Neural cell (in vitro differentiated cells): ENCODE data around the gene HIBADH. TPM values are rescaled to one million over a fixed set of nuclear protein-coding genes. Genes with fewer than 3 reads are reported as not detected.

ENCODE experiments used
- H2AFZ ChIP-seq: fragments of 200-600, 300-800 bp; sonication (generic), shearing (Covaris generic); 2 replicates; pipeline ENCODE4 v1.6.0; 2014; ENCODE audit warnings: low read depth, mild to moderate bottlenecking, antibody characterized with exemption, low read length, moderate library complexity
- H3F3A ChIP-seq: fragments of 200-600 bp; shearing (Covaris generic); 2 replicates; pipeline ENCODE4 v1.6.1; 2016; ENCODE audit warnings: mild to moderate bottlenecking, moderate library complexity, mixed read lengths, antibody characterized with exemption, low read length; ENCODE audit not compliant: insufficient read depth, poor library complexity, severe bottlenecking
- H3K27ac ChIP-seq: fragments of 200-600, 300-800 bp; sonication (generic), shearing (Covaris generic); 2 replicates; pipeline ENCODE4 v1.5.1; 2014; ENCODE audit warnings: mild to moderate bottlenecking, low read length, moderate library complexity
- H3K27me3 ChIP-seq: fragments of 300-800, 200-600 bp; sonication (generic), shearing (Covaris generic); 2 replicates; pipeline ENCODE4 v1.6.0; 2014; ENCODE audit warnings: mild to moderate bottlenecking, low read depth, low read length, moderate library complexity; ENCODE audit not compliant: insufficient read depth
- H3K36me3 ChIP-seq: fragments of 300-800, 200-600 bp; sonication (generic), shearing (Covaris generic); 2 replicates; pipeline ENCODE4 v1.5.1; 2014; ENCODE audit warnings: mild to moderate bottlenecking, antibody characterized with exemption, low read length, moderate library complexity; ENCODE audit not compliant: insufficient read depth
- H3K4me2 ChIP-seq: fragments of 300-800, 200-600 bp; sonication (generic), shearing (Covaris generic); 2 replicates; pipeline ENCODE4 v1.6.0; 2014; ENCODE audit warnings: mild to moderate bottlenecking, low read length
- H3K4me3 ChIP-seq: fragments of 300-800, 200-600 bp; sonication (generic), shearing (Covaris generic); 2 replicates; pipeline ENCODE4 v1.5.1; 2014; ENCODE audit warnings: mild to moderate bottlenecking, low read length, moderate library complexity
- H3K79me2 ChIP-seq: fragments of 200-600 bp; shearing (Covaris generic); replicated peaks from 2 replicates; pipeline ENCODE4 v1.6.0; 2014; ENCODE audit warnings: mild to moderate bottlenecking, low read length, moderate library complexity; ENCODE audit not compliant: insufficient read depth
- H3K9ac ChIP-seq: fragments of 300-800, 200-600 bp; sonication (generic), shearing (Covaris generic); 2 replicates; pipeline ENCODE4 v1.6.1; 2016; ENCODE audit warnings: mild to moderate bottlenecking, low read length, mixed read lengths
- H3K9me2 ChIP-seq: fragments of 200-600 bp; shearing (Covaris generic); 2 replicates; pipeline ENCODE4 v1.6.1; 2016; ENCODE audit warnings: mild to moderate bottlenecking, low read length, mixed read lengths; ENCODE audit not compliant: insufficient read depth
- H3K9me3 ChIP-seq: fragments of 200-600, 300-800 bp; sonication (generic), shearing (Covaris generic); 2 replicates; pipeline ENCODE4 v1.6.1; 2016; ENCODE audit warnings: mild to moderate bottlenecking, mixed run types, low read length, moderate library complexity, mixed read lengths
- H4K20me1 ChIP-seq: fragments of 200-600 bp; shearing (Covaris generic); 2 replicates; pipeline ENCODE4 v1.6.1; 2016; ENCODE audit warnings: mild to moderate bottlenecking, mixed run types; ENCODE audit not compliant: insufficient read depth
- EP300 ChIP-seq: fragments of 450-650 bp; conservative IDR thresholded peaks from 2 replicates; pipeline ENCODE4 v1.6.1; 2014; ENCODE audit warnings: antibody characterized with exemption, mild to moderate bottlenecking, moderate library complexity; ENCODE audit not compliant: poor library complexity, severe bottlenecking
- EZH2 ChIP-seq: fragments of 200-600, 300-800 bp; shearing (Covaris generic), sonication (generic); IDR thresholded peaks from 2 replicates; pipeline ENCODE4 v1.6.1; 2014; ENCODE audit warnings: antibody characterized with exemption, low read length, borderline replicate concordance, mild to moderate bottlenecking; ENCODE audit not compliant: insufficient read depth, poor library complexity, severe bottlenecking
- MXI1 ChIP-seq: fragments of 450-650 bp; conservative IDR thresholded peaks from 2 replicates; pipeline ENCODE4 v1.6.1; 2014; ENCODE audit warnings: antibody characterized with exemption, mild to moderate bottlenecking; ENCODE audit not compliant: poor library complexity, severe bottlenecking
- POLR2AphosphoS5 ChIP-seq: IDR thresholded peaks from 2 replicates; pipeline ENCODE4 v1.6.1; 2012
- RAD21 ChIP-seq: fragments of 450-650 bp; conservative IDR thresholded peaks from 2 replicates; pipeline ENCODE4 v1.6.1; 2014; ENCODE audit warnings: antibody characterized with exemption, mild to moderate bottlenecking, moderate library complexity
- REST ChIP-seq: IDR thresholded peaks from 2 replicates; pipeline ENCODE4 v1.6.1; 2012; ENCODE audit warnings: borderline replicate concordance
- SMC3 ChIP-seq: fragments of 450-650 bp; conservative IDR thresholded peaks from 2 replicates; pipeline ENCODE4 v1.6.1; 2014; ENCODE audit warnings: antibody characterized with exemption, mild to moderate bottlenecking, moderate library complexity; ENCODE audit not compliant: poor library complexity
- TAF1 ChIP-seq: IDR thresholded peaks from 2 replicates; pipeline ENCODE4 v1.6.1; 2012; ENCODE audit warnings: low read depth
- polyA plus RNA-seq: library from polyadenylated mRNA; depleted of rRNA; stranded (reverse); fragments of >200 nt; gene quantifications from 2 replicates; pipeline ENCODE4 v1.2.3, GENCODE V29; 2014
- TF ChIP-seq, protein P1 (sequence below): fragments of 450-650 bp; IDR thresholded peaks from 2 replicates; pipeline ENCODE4 v1.5.1; 2014; ENCODE audit warnings: antibody characterized with exemption, mild to moderate bottlenecking, moderate library complexity; ENCODE audit not compliant: poor library complexity, severe bottlenecking

Gene HIBADH
- polyA plus RNA-seq, 1 donor from 2014 or later = 14.4 TPM

- H3K9ac ChIP-seq = no peak overlapping the region
- no peak overlapping the region for H3K4me2 ChIP-seq
- no peaks in the 10 kb centered on the region for H3K27me3 ChIP-seq
- no peaks in the 10 kb centered on the region for H3K36me3 ChIP-seq
- H2AFZ ChIP-seq = no peak overlapping the region
- H3K79me2 ChIP-seq = no peaks in the 10 kb centered on the region
- no peaks in the 10 kb centered on the region for H3K9me2 ChIP-seq
- no peaks in the 10 kb centered on the region for H4K20me1 ChIP-seq
- H3K27ac ChIP-seq = no peak overlapping the region
- no peaks in the 10 kb centered on the region for H3F3A ChIP-seq
- TF ChIP-seq REST = no peak
- no peak for TF ChIP-seq MXI1
- no peaks in the 10 kb centered on the region for H3K9me3 ChIP-seq
- no peak overlapping the region for H3K4me3 ChIP-seq
Observed at GRCh38 chr7:27647489-27647888, 15.2 kb downstream of the HIBADH start.

DNA sequence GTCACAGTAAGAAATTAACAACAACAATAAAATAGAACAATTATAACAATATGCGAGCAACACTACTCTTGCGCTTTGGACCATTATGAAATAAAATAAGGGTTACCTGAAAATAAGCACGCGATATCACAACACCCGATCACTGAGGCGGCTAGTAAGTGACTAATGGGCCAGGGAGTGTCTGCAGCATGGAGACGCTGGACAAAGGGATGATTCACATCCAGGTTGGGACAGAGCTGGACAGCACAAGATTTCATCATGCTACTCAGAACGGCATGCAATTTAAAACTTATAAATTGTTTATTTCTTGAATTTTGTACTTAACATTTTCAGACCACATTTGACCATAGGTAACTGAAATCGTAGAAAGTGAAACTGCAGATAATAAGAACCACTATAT, 15.6 kb downstream of the HIBADH start:
- Histone ChIP-seq H3K9ac (no peak overlapping the region), H3F3A (no peaks in the 10 kb centered on the region), H3K27ac (no peak overlapping the region), H2AFZ (no peak overlapping the region), H3K9me3 (no peaks in the 10 kb centered on the region), H3K9me2 (no peaks in the 10 kb centered on the region), H3K79me2 (no peaks in the 10 kb centered on the region), H3K36me3 (no peaks in the 10 kb centered on the region), H4K20me1 (no peaks in the 10 kb centered on the region), H3K4me3 (no peak overlapping the region), H3K27me3 (no peaks in the 10 kb centered on the region), H3K4me2 (no peak overlapping the region)
- TF ChIP-seq REST (no peak), RAD21 (no peak), EZH2 (no peak), POLR2AphosphoS5 (no peak), SMC3 (no peak), MXI1 (no peak), EP300 (no peak), TAF1 (no peak)
- TF ChIP-seq, protein P1, sequence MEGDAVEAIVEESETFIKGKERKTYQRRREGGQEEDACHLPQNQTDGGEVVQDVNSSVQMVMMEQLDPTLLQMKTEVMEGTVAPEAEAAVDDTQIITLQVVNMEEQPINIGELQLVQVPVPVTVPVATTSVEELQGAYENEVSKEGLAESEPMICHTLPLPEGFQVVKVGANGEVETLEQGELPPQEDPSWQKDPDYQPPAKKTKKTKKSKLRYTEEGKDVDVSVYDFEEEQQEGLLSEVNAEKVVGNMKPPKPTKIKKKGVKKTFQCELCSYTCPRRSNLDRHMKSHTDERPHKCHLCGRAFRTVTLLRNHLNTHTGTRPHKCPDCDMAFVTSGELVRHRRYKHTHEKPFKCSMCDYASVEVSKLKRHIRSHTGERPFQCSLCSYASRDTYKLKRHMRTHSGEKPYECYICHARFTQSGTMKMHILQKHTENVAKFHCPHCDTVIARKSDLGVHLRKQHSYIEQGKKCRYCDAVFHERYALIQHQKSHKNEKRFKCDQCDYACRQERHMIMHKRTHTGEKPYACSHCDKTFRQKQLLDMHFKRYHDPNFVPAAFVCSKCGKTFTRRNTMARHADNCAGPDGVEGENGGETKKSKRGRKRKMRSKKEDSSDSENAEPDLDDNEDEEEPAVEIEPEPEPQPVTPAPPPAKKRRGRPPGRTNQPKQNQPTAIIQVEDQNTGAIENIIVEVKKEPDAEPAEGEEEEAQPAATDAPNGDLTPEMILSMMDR = no peak
